ENCODE data around the gene VPS4A.

VPS4A gene

GRCh38 chr16:69365901-69366300 is 54.8 kb downstream of the VPS4A start:
- DNase-seq (ENCODE audit: low read depth) = no peak

- no peak for DNase-seq (ENCODE audit: low read depth)
These were observed 55.3 kb downstream of the VPS4A start for GRCh38 chr16:69366431-69366830.

GRCh38 chr16:69367980-69368379 is 56.8 kb downstream of the VPS4A start:
- no peak for DNase-seq (ENCODE audit: low read depth)

GRCh38 chr16:69368866-69369265 is 57.7 kb downstream of the VPS4A start:
- DNase-seq (ENCODE audit: low read depth) = no peak

GRCh38 chr16:69371564-69371963 is 60.4 kb downstream of the VPS4A start:
- DNase-seq (ENCODE audit: low read depth) = no peak

GRCh38 chr16:69373019-69373418 is 61.9 kb downstream of the VPS4A start:
- no peak for DNase-seq (ENCODE audit: low read depth)
